Measurements from ENCODE around the gene STK32B.
A peak's percentile ranks its signal among the peaks of the same experiment; 100 is the strongest.

Gene STK32B

DNA sequence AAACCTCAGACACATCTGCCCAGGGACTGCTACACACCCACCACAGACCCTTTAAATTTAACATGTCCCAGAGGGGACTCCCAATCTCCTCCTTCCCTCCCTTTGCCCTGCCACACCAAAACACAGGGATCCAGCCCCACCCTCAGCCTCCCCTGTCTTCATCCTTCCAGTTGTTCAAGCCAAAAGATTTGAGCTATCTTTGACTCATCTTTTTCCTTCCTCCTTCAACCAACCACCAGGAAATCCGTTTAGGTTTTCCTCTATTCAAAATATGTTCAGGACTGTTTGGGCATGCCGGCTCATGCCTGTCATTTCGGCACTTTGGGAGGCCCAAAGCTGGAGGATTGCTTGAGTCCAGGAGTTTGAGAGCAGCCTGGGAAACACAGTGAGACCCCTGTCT, 6.9 kb upstream of the STK32B start:
- no peak overlapping the region for H3K4me3 ChIP-seq (replicated peaks; ENCODE audit: low read depth, low read length)
- no peak for DNase-seq (ENCODE audit: extremely low read depth, low read depth)
- TF ChIP-seq, protein P1, sequence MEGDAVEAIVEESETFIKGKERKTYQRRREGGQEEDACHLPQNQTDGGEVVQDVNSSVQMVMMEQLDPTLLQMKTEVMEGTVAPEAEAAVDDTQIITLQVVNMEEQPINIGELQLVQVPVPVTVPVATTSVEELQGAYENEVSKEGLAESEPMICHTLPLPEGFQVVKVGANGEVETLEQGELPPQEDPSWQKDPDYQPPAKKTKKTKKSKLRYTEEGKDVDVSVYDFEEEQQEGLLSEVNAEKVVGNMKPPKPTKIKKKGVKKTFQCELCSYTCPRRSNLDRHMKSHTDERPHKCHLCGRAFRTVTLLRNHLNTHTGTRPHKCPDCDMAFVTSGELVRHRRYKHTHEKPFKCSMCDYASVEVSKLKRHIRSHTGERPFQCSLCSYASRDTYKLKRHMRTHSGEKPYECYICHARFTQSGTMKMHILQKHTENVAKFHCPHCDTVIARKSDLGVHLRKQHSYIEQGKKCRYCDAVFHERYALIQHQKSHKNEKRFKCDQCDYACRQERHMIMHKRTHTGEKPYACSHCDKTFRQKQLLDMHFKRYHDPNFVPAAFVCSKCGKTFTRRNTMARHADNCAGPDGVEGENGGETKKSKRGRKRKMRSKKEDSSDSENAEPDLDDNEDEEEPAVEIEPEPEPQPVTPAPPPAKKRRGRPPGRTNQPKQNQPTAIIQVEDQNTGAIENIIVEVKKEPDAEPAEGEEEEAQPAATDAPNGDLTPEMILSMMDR (IDR thresholded peaks at IDR 0.05; ENCODE audit: low read depth, low read length, missing control alignments): no peak

DNA sequence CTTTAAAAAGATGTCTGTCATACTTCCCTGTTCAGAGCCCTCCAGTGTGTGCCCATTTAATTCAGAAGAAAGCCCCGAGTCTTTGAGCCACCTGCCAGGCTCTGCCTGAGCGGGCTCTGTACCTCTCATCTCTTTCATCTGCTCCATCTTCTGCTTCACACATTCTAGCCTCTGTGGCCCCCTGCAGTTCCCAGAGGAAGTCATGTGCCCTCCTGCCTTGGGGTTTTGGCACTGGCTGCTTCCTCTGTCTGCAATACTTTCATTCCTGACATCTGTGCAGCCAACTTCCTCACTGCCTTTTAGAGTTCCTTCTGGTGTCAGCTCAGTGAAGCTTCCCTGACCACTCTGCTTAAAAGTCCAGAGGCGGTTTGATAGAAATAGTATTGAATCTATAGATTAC, 6.2 kb upstream of the STK32B start:
- no peak for DNase-seq (ENCODE audit: extremely low read depth, low read depth)
- H3K4me3 ChIP-seq (replicated peaks; ENCODE audit: low read depth, low read length): no peak overlapping the region
- TF ChIP-seq, protein P1 (IDR thresholded peaks at IDR 0.05; ENCODE audit: low read depth, low read length, missing control alignments): no peak

DNA sequence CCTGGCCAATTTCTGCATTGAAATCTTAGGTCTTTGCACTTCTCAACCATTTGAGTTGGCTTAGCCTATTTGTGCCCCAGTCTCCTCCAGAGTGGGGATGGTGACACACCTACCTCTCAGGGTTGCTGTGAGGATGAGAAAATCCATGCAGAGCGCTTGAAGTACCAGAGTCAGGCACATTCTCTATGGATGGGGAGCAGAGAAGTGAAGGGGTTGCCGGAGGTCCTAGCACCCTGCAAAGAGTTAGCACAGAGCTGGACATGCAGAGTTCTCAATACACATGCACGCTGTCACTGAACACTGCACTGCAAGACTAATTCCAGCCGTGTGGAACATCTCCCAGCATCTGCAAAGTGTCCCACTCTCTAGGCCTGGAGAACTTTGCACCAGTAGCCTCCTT, 2.6 kb upstream of the STK32B start:
- TF ChIP-seq, protein P1 (IDR thresholded peaks at IDR 0.05; ENCODE audit: low read depth, low read length, missing control alignments): no peak
- no peak for DNase-seq (ENCODE audit: extremely low read depth, low read depth)
- no peak overlapping the region for H3K4me3 ChIP-seq (replicated peaks; ENCODE audit: low read depth, low read length)

DNA sequence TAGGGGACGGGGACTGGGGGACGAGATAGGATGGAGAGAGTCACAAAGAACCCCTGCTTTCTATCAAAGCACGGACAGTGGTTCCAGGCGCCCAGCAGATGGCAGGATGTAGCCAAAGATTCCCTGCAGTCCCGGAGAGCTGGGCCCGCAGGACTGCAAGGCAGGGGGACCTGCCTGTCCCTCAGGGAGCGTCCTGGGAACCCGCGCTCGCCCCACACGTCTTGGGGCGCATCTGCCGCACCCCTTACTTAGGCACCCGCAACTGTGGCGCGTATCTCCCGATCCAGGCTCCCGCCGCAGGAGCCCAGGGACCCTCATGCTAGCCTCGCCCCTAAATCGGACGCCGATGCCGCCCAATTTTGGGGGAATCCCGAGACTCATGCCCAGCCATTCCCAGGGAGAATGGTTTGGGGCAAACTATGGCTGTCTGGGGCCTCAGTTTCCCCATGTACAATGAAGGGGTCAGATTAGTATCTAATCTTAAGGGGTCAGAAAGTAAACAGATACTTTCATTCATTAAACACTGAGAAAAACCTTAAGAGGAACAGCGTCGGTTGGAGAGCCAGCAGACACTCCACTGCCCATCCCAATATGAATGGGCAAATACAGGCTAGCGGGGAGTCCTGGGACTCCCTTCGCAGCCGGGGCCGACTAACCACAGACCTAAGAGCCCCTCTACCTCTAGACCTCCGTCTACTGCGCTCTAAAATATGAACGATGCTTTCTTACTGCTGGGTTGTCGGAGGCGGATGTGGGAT, 581 bp upstream of the STK32B start:
- peak overlapping the region; percentile 49 for H3K4me3 ChIP-seq (replicated peaks; ENCODE audit: low read depth, low read length)
- DNase-seq (ENCODE audit: extremely low read depth, low read depth): no peak
- TF ChIP-seq, protein P1 (IDR thresholded peaks at IDR 0.05; ENCODE audit: low read depth, low read length, missing control alignments): peak; percentile 82

DNA sequence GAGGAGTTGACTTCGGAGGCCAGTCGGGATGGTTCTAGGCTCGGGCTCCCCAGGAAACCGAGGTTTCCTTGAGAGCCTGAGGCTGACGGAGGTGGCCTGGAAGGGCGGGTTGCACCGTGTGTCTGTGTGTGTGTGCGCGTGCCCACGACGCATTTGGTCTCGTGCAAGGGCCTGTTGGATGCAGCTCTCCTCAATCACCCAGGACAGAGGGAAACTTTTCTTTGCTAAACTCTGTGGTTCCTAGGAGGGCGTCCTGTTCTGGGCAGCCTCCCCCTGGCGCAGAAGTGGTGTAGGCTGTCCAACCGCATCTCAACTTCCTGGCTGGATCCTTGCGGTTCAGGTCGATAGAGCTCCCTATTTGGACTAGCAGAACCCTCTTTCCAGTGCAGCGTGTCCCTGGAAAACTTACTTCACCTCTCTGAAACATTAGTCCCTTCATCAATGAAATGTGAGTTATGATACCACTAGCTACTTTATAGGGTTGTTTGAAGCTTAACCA, 973 bp downstream of the STK32B start:
- no peak for DNase-seq (ENCODE audit: extremely low read depth, low read depth)
- peak overlapping the region; percentile 49 for H3K4me3 ChIP-seq (replicated peaks; ENCODE audit: low read depth, low read length)
- TF ChIP-seq, protein P1 (IDR thresholded peaks at IDR 0.05; ENCODE audit: low read depth, low read length, missing control alignments): no peak

DNA sequence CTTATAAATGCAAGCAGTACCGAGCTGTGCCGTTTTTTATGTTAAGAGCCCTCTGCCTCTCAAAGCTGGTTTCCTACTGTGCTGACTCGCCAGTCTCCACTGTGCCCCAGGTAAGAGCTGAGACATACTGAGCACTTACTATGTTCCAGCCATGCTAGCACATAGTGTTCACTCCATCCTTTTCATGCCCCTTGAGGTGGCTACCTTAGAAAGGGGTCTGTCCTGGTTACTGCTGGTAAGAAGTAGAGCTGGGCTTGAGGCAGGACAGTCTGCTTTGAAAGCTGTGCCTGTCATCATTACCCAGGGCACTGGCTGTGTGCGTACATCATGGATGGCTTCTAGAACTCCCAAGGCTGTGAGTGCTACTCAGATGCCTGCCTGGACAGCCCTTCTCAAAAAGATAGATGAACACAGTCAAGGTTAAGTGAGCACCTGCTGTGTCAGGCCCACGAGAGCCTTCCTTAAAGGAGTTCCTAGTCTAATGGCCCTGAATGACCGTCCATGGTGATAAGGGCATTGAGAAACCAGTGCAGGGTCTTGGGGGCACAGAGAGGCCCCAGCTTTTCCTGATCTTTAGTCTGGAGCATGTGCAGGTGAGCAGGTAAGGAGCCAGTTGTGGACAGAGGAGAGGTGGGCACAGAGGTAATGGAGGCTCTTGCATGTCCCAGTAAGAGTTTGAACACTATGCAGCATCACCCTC, 1.6 kb downstream of the STK32B start:
- TF ChIP-seq, protein P1 (IDR thresholded peaks at IDR 0.05; ENCODE audit: low read depth, low read length, missing control alignments): no peak
- DNase-seq (ENCODE audit: extremely low read depth, low read depth): no peak
- H3K4me3 ChIP-seq (replicated peaks; ENCODE audit: low read depth, low read length): no peak overlapping the region
